Nephron progenitor cell (in vitro differentiated cells): Measurements from ENCODE around the gene KCNAB1.

Experiments
- DNase-seq: peaks from one replicate; pipeline ENCODE4 v3.0.0; 2021
- H3K27ac Mint-ChIP-seq: 2 replicates; pipeline ENCODE4 v1.8.0; 2021; ENCODE audit warnings: mild to moderate bottlenecking, moderate library complexity, mixed read lengths
- H3K27me3 Mint-ChIP-seq: 2 replicates; pipeline ENCODE4 v1.8.0; 2021; ENCODE audit warnings: mild to moderate bottlenecking, low read depth, mixed read lengths; ENCODE audit not compliant: poor library complexity
- H3K36me3 Mint-ChIP-seq: 2 replicates; pipeline ENCODE4 v1.8.0; 2021; ENCODE audit warnings: low read depth, mixed read lengths
- H3K4me1 Mint-ChIP-seq: 2 replicates; pipeline ENCODE4 v1.8.0; 2021; ENCODE audit warnings: mixed read lengths
- H3K4me3 Mint-ChIP-seq: 2 replicates; pipeline ENCODE4 v1.8.0; 2021; ENCODE audit warnings: mild to moderate bottlenecking, moderate library complexity, mixed read lengths
- H3K9me3 Mint-ChIP-seq: 2 replicates; pipeline ENCODE4 v1.8.0; 2021; ENCODE audit warnings: mild to moderate bottlenecking, moderate library complexity, mixed read lengths
- CTCF ChIP-seq: fragments of 200-600 bp; sonication (generic); IDR thresholded peaks from 2 replicates; pipeline ENCODE4 v1.5.0; 2021; ENCODE audit warnings: antibody characterized with exemption

KCNAB1 gene

GRCh38 chr3:156448300-156448699, 327.9 kb downstream of the KCNAB1 start:
- no peaks in the 10 kb centered on the region for H3K9me3 Mint-ChIP-seq
- no peak overlapping the region for H3K27ac Mint-ChIP-seq
- TF ChIP-seq CTCF, result peak; percentile 41
- H3K4me3 Mint-ChIP-seq, result no peak overlapping the region
- peaks cover 6% of the 10 kb centered on the region for H3K27me3 Mint-ChIP-seq
- peaks cover 9% of the 10 kb centered on the region for H3K4me1 Mint-ChIP-seq
- no peak for DNase-seq
- H3K36me3 Mint-ChIP-seq, result no peaks in the 10 kb centered on the region

- Mint-ChIP-seq H3K27me3 (peaks cover 6% of the 10 kb centered on the region), H3K4me1 (peaks cover 12% of the 10 kb centered on the region), H3K4me3 (no peak overlapping the region), H3K9me3 (no peaks in the 10 kb centered on the region), H3K27ac (no peak overlapping the region), H3K36me3 (no peaks in the 10 kb centered on the region)
- TF ChIP-seq CTCF, result peak; percentile 61
- peak; percentile 16 for DNase-seq
Measured at GRCh38 chr3:156449710-156450574, 329.6 kb downstream of the KCNAB1 start.

GRCh38 chr3:156455839-156456238, 335.5 kb downstream of the KCNAB1 start:
- Mint-ChIP-seq H3K9me3 (no peaks in the 10 kb centered on the region), H3K27me3 (peaks cover 6% of the 10 kb centered on the region), H3K4me1 (peaks cover 26% of the 10 kb centered on the region), H3K27ac (peak overlapping the region; percentile 77), H3K36me3 (no peaks in the 10 kb centered on the region), H3K4me3 (no peak overlapping the region)
- peak; percentile 21 for DNase-seq
- no peak for TF ChIP-seq CTCF

- no peak for TF ChIP-seq CTCF
- H3K27ac Mint-ChIP-seq, result peak overlapping the region; percentile 83
- H3K9me3 Mint-ChIP-seq, result no peaks in the 10 kb centered on the region
- peaks cover 8% of the 10 kb centered on the region for H3K27me3 Mint-ChIP-seq
- no peaks in the 10 kb centered on the region for H3K36me3 Mint-ChIP-seq
- peak overlapping the region; percentile 60 for H3K4me3 Mint-ChIP-seq
- peak; percentile 25 for DNase-seq
- H3K4me1 Mint-ChIP-seq, result peaks cover 27% of the 10 kb centered on the region
Measured at GRCh38 chr3:156456771-156457224, 336.4 kb downstream of the KCNAB1 start.

GRCh38 chr3:156459434-156459833, 339.1 kb downstream of the KCNAB1 start:
- H3K4me3 Mint-ChIP-seq, result no peak overlapping the region
- TF ChIP-seq CTCF, result no peak
- peaks cover 32% of the 10 kb centered on the region for H3K4me1 Mint-ChIP-seq
- H3K36me3 Mint-ChIP-seq, result no peaks in the 10 kb centered on the region
- H3K27me3 Mint-ChIP-seq, result peaks cover 12% of the 10 kb centered on the region
- no peak overlapping the region for H3K27ac Mint-ChIP-seq
- no peak for DNase-seq
- H3K9me3 Mint-ChIP-seq, result no peaks in the 10 kb centered on the region

- Mint-ChIP-seq H3K4me3 (no peak overlapping the region), H3K27ac (no peak overlapping the region), H3K4me1 (peaks cover 27% of the 10 kb centered on the region), H3K9me3 (no peaks in the 10 kb centered on the region), H3K27me3 (peaks cover 12% of the 10 kb centered on the region), H3K36me3 (no peaks in the 10 kb centered on the region)
- no peak for TF ChIP-seq CTCF
- no peak for DNase-seq
Measured at GRCh38 chr3:156460206-156460611, 339.8 kb downstream of the KCNAB1 start.
